GM12864 (cell line): ENCODE results near the gene SPATA25.
"Not testable (repeated sequence)": the region's sequence is repeated elsewhere in the genome, so short reads cannot be mapped to it uniquely, and the experiment has no call there.

ENCODE experiments used
- DNase-seq: peaks from one replicate; pipeline ENCODE4 v3.0.0-alpha.2; 2011; ENCODE audit warnings: low read depth
- H3K4me3 ChIP-seq: 2 replicates; pipeline ENCODE4 v1.5.1; 2011; ENCODE audit warnings: mild to moderate bottlenecking, low read depth, low read length, control low read depth
- CTCF ChIP-seq: IDR thresholded peaks from 2 replicates; pipeline ENCODE4 v1.5.1; 2011; ENCODE audit warnings: low read depth, mild to moderate bottlenecking, moderate library complexity, low read length, control low read depth, inconsistent platforms; ENCODE audit errors: missing control alignments

The SPATA25 gene

GRCh38 chr20:45883100-45883469 lies 4.3 kb downstream of the SPATA25 start:
- no peak for TF ChIP-seq CTCF
- no peak overlapping the region for H3K4me3 ChIP-seq
- no peak for DNase-seq

- no peak for TF ChIP-seq CTCF
- no peak overlapping the region for H3K4me3 ChIP-seq
- no peak for DNase-seq
Measured at GRCh38 chr20:45882469-45883099, 4.8 kb downstream of the SPATA25 start.

GRCh38 chr20:45880988-45881788 lies 6.2 kb downstream of the SPATA25 start, which contains the start of gene ZSWIM1:
Gene ZSWIM1, plus strand, starts transcription at chr20:45881227. Its CDS starts 1,366 bp downstream, at chr20:45882593.
- H3K4me3 ChIP-seq: peak within 1 kb of the TSS; percentile 88
- TF ChIP-seq CTCF: no peak
- DNase-seq: peak; percentile 99

- H3K4me3 ChIP-seq: no peak overlapping the region
- no peak for DNase-seq
- no peak for TF ChIP-seq CTCF
Measured at GRCh38 chr20:45878076-45878761, 9.2 kb downstream of the SPATA25 start.

GRCh38 chr20:45874576-45874975 lies 12.8 kb downstream of the SPATA25 start:
- no peak overlapping the region for H3K4me3 ChIP-seq
- DNase-seq: no peak
- no peak for TF ChIP-seq CTCF

GRCh38 chr20:45874104-45874481 lies 13.3 kb downstream of the SPATA25 start:
- not testable (repeated sequence) for DNase-seq, H3K4me3 ChIP-seq

- no peak for DNase-seq
- no peak overlapping the region for H3K4me3 ChIP-seq
- TF ChIP-seq CTCF: no peak
Measured at GRCh38 chr20:45873409-45874103, 13.9 kb downstream of the SPATA25 start.
